Posterior vena cava (tissue), 2 donors: ENCODE measurements around the gene TBC1D2B. TPM values are rescaled to one million over a fixed set of nuclear protein-coding genes. Genes with fewer than 3 reads are reported as not detected.
"Not testable (repeated sequence)": the region's sequence is repeated elsewhere in the genome, so short reads cannot be mapped to it uniquely, and the experiment has no call there.

Experiments
- DNase-seq: peaks from one replicate; pipeline ENCODE4 v3.0.0-alpha.2; 2020; ENCODE audit warnings: low spot score
- intact Hi-C, 2 donors: fragments of 100-400 bp; cut with DNase I; formaldehyde crosslinking; loops; one replicate each; pipeline versions ENCODE4 v1.14.1 to v1.14.2; 2022 to 2023
- total RNA-seq, 2 donors: library from RNA; stranded (reverse); fragmentation: NEBNext Ultra II Directional; extraction: Animal tissue kit (Norgen Biotek cat#: 25700); gene quantifications; one replicate each; pipeline ENCODE4 v1.2.1, GENCODE V29; 2021
- donor health status: DM: yes; HTN: yes; CAD: no.
- donor health status: DM: yes; HTN: yes; CAD: no.

Gene TBC1D2B
- total RNA-seq, 2 donors from 2014 or later = 46.5 to 57.9 TPM

GRCh38 chr15:77985931-77986480, 91.5 kb downstream of the TBC1D2B start:
- intact Hi-C loops = loop anchor here in 1 of 2 donors (1.0 kb wide), 1 partner anchor 100 kb away; no protein-coding TSS in a partner anchor
- peak; percentile 78 for DNase-seq

GRCh38 chr15:77985031-77985930, 92.2 kb downstream of the TBC1D2B start:
- peak; percentile 66 for DNase-seq

GRCh38 chr15:77984446-77984861, 93.1 kb downstream of the TBC1D2B start:
- intact Hi-C loops = no loop called here
- no peak for DNase-seq

More at GRCh38 chr15:77985031-77985930, 92.2 kb downstream of the TBC1D2B start:
- intact Hi-C loops = loop anchor here in 1 of 2 donors (1.0 kb wide), 1 partner anchor 101 kb away; no protein-coding TSS in a partner anchor

GRCh38 chr15:77983708-77984445, 93.6 kb downstream of the TBC1D2B start:
- DNase-seq = peak; percentile 62
- intact Hi-C loops = no loop called here

DNA sequence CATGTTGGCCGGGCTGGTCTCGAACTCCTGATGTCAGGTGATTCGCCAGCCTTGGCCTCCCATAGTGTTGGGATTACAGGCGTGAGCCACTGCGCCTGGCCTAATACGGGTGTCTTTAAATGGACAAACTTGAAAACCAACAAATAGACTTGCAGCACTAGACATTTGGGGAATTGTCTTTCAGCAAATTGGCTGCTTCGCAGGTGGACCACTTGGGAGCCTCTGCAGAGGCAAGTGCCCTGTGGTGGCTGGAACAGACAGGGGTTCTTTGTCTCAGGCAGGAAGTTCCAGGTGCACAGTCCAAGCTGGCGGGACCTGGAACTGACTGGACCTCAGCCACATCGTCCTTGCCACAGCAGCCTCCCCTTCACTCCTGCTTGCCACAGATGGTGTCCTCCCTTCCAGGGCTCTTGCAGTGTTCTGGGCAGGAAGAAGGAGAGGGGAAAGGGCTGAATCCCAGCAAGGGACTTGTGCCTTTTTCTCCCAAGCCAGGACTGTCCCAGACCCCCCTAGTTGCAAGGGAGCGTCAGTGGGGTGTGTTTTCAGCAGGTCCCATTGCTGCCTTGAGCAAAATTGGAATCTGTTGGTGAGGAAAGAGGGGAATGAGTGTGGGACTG, 94.3 kb downstream of the TBC1D2B start:
- intact Hi-C loops = no loop called here
- no peak for DNase-seq

GRCh38 chr15:77982127-77982490, 95.4 kb downstream of the TBC1D2B start:
- intact Hi-C loops = no loop called here
- peak; percentile 70 for DNase-seq

GRCh38 chr15:77981281-77982126, 96.0 kb downstream of the TBC1D2B start:
- intact Hi-C loops = no loop called here
- DNase-seq = peak; percentile 66

GRCh38 chr15:77980674-77981073, 96.8 kb downstream of the TBC1D2B start:
- intact Hi-C loops, DNase-seq: not testable (repeated sequence)

DNA sequence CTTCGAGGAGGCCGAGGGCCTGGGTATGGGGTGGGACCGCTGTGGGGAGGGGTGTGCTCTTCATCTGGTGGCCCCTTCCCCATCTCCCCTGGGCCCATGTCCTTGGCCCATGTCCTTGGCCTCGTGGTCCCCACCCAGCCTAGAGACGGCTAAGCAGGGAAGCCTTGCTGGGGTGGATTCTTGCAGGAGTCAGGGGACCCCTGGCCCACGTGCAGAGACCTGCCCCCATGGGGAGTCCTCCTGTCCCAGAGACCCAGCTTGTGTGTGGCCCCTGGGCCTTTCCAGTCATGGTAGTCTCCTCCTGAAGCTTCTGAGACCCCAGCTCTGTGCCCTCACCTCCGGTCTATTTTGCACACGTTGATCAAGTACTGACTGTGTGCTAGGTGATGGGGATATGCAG, 97.4 kb downstream of the TBC1D2B start:
- intact Hi-C loops = no loop called here
- DNase-seq = no peak

DNA sequence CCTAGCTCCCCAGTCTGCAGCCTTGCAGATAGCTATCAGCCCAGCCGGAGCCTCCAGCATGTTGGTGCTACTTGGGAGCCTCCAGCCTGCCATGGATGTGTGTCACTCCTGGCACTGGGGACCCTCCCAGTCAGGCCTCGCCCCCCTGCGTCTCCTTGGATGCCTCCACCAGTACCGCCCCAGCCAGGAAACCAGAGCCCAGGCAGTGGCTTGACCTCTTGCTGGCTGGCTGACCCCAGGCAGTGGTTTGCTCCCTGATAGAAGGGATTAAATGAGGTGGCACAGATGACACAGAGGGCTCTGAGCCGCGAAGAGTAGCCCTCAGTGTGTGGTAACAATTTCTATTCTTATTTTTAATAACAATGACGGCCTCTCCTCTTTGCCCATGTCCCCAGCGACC, 98.4 kb downstream of the TBC1D2B start:
- intact Hi-C loops, DNase-seq: not testable (repeated sequence)

GRCh38 chr15:77978759-77979145, 98.8 kb downstream of the TBC1D2B start:
- DNase-seq, intact Hi-C loops: not testable (repeated sequence)

DNA sequence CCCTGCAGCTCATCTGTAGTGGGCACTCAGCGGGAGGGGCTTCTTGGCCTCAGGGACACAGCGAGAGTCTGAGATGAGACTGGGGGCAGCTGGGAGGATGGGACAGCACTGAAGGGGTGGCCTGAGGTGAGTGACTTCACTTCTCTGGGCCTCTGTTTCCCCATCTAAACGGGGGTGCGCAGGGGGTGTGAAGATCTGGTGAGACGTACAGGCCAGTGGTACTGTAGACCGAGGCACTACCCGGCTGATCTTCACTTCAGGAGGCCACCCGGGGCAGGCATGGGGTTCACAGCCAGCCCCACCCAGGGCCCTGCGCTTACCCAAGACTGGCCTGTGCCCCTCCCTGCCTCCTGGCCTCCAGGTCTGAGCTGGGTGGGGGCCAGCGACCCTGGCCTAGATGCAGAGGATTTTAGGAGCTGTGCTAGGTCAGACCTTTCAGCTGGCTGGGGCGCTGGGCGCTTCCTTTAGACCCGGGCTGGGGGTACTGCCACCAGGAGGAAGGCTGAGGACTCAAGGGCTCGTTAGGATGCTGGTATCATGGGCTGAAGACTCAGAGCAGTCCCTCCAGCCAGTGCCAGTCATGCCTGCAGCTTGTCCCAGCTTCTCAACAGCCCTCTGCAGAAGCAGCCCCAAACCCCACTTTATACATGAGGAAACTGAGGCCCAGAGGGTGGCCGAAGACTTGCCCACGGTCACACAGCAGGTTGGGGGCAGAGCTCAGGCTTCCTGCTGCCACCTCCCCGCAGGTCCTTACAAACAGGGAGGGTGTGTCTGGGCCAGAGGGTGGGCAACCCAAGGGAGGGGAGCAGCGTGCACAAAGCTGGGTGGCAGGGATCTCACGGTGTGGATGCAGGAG, 99.4 kb downstream of the TBC1D2B start:
- intact Hi-C loops, DNase-seq: not testable (repeated sequence)

DNA sequence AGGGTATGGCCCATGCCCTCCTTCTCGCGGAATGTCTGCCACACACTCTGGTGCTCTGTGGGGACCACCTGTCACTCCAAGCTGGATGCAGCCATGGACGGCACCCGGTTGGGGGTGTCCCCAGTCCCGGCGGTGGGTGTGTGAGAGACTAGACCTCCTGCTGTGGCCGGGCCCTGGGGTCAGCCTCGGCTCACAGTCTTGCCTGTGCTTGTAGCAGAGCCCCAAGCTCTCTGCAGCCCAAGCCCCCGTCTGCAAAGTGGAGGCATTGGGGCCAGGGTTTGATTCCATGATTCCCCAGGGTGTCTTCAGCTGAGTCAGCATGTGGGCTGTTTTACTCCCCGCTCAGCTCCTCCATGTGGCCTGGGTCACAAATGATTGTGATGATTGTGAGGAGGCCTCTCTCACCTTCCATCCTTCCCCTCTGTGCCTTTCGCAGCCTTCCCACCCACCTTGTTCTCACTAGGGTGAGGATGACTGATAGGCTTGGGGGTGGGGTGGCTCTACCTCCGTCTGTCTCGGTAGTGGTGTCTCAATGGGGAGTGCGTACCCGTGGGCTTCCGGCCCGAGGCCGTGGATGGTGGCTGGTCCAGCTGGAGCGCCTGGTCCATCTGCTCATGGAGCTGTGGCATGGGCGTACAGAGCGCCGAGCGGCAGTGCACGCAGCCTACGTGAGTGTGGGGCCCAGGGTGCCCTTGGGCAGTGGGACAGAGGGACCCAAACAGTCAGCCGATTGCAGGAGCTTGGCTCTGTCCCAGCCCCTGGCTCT, 100.6 kb downstream of the TBC1D2B start:
- intact Hi-C loops = not testable (repeated sequence)
- peak; percentile 69 for DNase-seq

GRCh38 chr15:77976095-77976450, 101.4 kb downstream of the TBC1D2B start:
- DNase-seq, intact Hi-C loops: not testable (repeated sequence)

GRCh38 chr15:77975332-77976094, 102.0 kb downstream of the TBC1D2B start:
- intact Hi-C loops = no loop called here
- no peak for DNase-seq
